Hematopoietic multipotent progenitor cell treated with erythropoietin and hydrocortisone succinate and interleukin-3 and kit ligand, for 6 days (in vitro differentiated cells): ENCODE results near the gene SEC16A.

Experiments used
- DNase-seq: peaks from one replicate; pipeline ENCODE4 v3.0.0-alpha.2; 2015

The SEC16A gene

DNA sequence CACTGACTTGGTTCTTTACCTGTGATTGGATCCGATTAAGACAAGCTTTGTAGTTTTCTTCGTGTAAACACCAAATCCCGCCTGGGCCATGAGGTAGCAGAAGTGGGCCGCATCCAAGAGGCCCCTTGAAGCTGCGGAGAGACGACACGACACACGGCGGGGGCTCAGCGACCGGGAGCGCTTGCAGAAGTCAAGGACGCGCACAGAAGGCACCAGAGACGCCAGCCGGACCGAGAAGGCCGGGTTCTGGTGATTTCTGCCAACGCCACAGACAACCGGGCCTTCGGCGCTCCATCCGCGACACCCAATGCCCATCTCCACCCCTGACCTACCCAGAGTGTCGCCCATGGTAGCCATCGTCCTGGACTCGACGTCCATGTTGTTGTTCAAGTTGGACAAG, 23.4 kb downstream of the SEC16A start:
- no peak for DNase-seq

DNA sequence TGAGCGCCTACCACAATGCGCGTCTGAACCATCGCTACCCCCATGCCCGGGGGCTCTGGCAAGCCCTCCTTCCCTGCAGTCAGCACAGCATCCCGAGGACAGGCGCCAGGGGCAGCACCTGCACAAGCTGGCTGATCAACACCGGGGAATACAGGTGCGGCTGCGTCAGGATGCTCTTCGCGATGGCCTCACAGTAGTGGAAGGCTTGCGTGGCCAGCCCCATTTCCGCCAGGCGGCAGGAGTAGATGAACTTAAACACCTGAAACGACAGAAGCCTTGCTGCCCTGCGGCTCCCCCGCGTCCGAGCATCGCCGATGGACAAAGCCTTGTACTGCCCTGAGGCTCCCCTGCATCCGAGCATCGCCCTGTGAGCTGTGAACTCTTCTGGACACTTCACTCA, 25.5 kb downstream of the SEC16A start:
- no peak for DNase-seq

DNA sequence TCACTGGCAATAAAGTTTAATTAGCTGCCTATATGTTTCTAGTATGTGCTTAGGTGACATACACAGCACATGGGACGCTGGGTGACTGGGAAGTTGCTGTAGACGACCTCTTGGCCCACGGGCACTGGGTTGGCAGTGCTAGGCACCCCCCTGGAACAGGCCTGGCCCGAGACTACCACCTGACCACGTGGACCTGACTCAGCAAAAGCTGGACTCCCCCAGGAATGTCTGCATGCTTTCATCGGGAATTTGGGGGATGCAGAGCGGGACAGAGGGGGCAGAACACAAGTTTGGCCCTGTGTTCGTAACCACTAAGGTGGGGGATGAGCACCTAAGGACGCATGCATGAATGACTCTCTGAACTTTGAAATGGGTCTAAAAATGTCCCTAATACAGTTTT, 26.6 kb downstream of the SEC16A start:
- no peak for DNase-seq

DNA sequence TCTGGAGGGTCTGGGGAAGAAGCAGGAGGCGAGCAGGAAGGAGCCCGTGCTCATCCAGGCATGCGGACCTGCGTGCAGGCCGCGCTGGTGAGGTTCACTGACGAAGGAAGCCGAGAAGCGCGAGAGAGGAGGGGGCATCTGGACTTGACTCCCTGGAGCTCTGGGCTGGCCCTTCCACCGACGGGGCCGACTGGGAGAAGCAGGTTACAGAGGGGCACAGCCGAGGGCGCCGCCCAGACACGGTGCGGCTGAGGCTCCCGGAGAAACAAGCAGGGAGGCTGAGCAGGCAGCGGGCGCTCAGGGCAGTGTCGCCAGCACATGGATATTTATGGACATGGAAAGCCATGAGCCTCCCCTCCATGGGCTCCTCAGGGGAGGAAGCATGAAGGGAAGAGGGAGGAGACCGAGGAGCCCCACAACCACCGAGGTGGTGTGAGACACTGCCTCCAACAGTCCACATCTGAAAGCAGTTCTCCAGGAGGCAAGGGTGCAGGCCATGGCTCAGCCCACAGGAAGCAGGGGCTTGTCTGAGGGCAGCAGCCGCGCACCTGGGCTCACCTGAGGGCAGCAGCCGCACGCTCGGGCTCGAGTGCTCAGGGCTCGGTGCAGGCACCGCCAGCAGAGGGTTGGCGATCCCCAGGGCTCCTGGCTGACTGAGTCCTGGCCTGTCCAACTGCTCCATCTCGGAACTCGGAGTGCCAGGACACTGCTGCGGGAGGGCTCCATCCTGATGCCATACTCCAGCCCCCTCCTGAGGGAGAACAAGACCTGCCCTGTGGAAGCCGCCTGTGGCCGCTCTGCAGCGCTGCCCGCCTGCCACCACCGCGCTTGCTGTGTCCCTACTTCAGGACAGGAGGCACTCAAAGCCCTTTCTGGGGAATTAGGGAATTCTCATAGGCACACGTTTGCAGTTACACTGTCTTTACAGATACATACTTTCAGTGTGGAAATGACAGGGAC, 27.5 kb downstream of the SEC16A start:
- DNase-seq, result no peak

DNA sequence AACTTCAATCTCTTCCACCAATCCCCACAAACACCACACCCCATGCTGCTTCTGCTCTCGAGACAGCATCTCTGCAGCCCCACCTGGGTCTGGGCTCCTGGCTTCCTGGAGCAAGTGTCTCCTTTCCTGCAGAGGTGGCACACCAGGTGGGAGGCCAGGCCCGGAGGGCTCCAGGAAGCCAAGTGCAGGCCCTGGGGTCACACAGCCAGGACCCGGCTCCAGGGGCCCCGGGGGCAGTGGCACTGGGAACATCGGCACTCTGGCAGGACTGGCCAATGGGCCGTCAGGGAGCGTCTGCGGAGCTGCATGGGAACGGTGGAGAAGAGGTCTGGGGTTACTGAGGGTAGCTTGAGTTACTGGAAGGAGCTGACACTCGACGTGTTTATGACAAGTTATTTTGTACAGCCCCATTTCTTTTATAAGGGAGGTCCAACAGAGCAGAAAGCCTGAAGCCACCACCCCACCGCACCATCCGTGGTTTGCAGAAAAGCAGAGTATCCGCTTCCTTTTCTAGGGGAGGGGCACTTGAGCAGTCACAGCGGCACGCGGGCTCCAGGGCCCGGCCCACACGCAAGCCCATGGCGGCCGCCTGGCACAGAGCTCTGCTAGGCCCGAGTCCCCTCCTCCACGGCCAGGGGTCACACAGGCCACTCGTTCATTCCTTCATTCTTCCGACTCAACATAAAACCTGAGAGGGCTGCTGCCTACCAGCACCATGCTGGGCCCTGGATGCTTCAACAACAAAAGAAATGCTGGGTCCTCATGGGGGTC, 28.6 kb downstream of the SEC16A start:
- DNase-seq, result no peak

DNA sequence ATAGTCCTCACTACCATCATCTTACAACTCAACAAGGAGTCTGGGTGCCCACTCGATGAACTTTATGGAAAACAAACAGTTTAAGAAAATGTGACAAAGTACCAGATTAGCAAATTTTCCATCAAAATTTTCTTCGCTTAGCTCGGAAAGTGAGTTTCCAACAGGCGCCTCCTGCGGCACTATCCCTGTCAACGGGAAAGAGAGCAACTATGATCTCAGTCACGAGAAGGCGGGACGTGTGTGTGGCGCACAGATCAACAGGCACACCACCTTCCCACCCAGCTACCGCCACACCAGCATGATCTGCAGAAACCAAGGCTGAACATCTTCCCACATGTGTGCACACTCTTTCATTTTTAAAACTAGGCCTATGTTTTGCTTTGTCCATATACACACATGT, 29.5 kb downstream of the SEC16A start:
- no peak for DNase-seq

DNA sequence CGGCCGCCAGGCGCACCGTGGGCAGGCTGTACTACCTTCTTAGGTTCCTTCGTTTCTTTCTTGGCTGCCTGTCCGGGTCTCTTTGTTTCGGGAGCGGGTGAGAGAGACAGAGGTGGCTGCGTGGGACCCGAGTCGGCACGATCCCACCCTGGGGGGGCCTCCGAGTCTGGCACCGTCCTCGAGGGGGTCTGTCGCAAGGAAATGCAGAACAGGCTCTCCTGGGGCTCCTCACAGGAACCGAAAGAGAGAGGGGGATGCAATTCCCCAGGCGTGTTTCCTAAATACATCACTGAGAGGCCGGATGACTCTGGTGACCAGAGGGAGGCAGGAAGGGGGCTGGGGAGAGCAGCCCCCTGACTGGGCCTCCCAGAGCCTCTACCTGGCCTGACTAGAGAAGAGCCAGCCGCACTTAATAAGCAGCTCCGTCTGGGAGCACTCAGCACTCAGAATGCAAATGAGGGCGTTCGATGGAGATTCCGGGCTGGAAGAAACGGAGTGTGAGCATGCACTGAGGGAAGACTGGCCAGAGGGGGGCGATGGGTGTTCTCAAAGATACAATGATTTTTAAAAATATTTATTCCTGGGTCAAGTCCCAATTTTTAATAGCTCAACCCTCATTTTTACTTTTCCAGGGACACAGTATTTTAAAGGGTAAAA, 31.5 kb downstream of the SEC16A start:
- no peak for DNase-seq

DNA sequence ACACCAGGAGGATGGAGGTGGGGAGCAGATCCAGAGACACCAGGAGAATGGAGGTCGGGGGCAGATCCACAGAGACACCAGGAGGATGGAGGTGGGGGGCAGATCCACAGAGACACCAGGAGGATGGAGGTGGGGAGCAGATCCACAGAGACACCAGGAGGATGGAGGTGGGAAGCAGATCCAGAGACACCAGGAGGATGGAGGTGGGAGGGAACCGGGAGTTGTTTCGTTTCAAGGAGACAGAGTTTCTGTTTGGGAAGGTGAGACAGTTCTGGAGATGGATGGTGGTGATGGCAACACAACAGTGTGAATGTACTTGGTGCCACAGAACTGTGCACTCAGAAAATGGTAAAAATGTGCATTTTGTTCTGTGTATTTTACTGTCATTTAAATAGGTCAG, 34.2 kb downstream of the SEC16A start:
- DNase-seq, result no peak

DNA sequence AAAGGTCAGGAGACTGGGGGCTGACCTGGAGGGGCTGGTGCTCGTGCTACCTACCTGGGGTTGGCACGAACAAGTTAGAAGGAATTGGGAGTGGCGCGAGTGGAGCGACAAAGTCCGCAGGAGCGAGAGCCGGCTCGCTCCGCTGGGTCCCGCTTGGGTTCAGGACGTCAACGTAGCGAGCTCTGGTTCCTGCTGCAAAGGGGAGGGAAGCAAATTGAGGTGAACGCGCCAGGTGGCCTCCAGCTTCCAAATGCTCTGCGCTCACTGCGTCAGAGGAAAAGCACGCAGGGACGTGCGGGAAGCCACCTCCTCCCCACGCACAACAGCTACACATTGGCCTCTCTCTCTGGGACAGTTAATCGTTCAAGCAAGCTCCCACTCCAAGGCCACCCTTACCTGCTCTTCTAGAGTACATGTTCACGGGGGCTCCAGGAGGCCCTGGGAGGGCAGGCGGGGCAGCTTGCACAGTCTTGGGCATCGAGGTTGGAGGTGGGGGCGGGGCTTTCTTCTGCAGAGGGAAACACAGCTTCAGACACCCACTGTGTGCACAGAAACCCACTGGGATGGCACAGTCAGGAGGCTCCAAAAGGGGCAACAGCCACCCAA, 35.6 kb downstream of the SEC16A start:
- no peak for DNase-seq

DNA sequence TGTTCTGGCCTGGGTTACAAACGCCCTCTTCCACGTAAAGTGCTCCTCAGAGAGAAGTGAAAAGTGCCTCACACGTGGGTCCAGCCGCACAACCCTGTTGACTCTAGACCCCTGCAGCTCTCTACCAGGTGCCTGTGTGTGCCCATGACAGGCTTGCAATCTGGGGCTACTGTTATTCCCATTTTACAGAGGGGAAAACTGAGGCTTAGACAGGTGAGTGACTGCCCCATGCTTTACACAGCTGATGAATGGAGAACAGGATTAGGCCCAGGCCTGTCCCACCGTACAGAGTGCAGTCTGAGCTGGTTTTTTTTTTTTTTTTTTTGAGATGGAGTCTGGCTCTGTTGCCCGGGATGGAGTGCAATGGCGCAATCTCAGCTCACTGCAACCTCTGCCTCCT, 37.0 kb downstream of the SEC16A start:
- no peak for DNase-seq

DNA sequence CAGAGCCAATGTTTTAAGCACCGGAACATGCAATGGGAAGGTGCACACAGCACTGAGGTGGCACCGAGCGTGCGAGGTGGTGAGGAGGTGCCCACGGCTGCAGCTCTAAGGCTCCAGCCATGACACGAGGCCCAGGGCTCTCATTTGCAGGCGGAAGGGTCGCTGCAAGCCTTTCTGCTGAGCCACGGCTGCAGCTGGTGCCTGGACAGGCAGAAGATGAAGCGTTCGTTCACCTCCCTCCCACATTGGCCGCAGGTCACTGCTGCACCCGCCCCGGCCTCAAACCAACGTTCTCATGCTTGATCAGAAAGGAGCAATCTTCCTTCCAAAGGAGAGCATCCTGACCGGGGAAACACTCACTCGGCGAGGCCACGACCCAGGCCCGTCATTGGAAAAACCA, 38.7 kb downstream of the SEC16A start:
- DNase-seq, result no peak

DNA sequence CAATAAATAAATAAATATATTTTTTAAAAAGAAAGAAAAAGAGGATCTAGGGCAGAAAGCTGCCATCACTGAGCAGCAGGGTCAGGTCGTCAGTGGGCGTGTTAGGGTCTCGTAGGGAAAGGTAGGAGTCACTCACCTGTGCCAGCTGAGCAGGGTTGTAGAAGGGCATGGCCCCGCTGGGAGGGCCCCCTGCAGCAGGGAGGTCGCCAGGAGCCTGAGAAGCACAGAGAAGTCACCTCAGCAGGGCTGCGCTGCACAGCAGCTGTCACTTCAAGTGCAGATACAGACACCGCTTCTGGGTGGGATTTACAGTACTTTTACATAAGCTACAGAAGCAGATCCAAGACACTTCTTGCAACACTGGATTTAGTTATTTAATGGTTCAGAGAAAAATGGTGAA, 39.2 kb downstream of the SEC16A start:
- no peak for DNase-seq

DNA sequence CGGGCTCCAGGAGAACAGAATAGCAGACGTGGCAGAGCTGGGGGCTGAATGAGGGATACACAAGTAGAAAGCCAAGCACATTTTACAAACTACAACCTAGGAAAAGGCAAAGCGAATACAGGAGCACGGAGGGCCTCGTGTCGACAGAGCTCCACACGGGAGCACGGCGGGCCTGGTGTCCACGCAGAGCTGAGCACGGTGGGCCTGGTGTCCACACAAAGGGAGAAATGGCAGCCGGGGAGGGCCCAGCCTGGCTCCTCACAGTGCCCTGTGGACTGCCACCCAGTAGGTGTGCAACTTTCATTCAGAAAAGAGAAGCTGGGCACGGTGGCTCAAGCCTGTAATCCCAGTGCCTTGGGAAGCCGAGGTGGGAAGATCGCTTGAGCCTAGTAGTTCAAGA, 39.8 kb downstream of the SEC16A start:
- DNase-seq, result no peak

DNA sequence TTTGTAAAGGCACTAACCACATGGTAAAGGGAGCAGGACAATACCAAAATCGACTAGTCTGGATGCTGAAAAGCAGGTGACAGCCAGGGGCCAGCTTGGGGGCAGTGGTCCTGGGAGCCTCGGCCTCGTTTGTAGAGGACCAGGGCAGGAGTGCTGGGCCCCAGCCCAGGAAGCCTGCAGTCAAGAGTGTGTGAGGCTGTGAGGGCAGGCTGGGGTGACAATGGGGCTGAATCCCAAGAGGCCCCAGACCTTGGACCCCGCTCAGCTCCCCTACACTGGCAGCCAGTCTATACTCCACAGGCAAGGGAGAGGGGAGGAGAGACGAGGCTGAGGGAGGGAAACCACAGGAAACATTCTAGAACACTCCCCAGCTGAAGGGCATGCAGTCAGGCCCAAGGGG, 40.6 kb downstream of the SEC16A start:
- DNase-seq, result no peak

DNA sequence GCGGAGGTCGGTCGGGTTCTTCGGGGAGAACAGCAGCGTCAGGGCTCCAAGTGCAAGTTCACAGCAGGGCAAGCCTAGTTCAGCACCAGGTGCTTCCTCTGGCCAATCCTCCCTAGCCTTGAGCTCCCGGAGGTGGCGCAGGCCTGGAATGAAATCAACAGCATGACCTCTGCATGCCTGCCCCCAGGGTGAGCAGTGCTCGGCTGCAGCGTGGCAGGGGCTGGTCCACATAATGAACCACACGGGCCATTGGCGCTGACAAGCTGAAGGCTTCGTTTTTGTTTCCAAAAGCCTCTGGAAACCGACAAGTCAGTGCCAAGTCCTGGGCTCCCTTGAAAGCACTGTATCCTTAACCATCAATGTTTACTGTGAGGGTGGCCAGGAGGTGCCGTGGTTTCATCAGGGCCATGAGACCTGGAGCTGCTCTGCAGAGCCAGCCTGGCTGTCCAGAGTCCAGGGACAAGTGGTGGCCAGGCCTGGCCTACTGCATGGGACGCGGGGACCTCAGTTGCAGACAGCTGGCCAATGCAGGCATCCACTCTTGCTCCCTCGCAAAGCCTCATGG, 41.1 kb downstream of the SEC16A start:
- no peak for DNase-seq

DNA sequence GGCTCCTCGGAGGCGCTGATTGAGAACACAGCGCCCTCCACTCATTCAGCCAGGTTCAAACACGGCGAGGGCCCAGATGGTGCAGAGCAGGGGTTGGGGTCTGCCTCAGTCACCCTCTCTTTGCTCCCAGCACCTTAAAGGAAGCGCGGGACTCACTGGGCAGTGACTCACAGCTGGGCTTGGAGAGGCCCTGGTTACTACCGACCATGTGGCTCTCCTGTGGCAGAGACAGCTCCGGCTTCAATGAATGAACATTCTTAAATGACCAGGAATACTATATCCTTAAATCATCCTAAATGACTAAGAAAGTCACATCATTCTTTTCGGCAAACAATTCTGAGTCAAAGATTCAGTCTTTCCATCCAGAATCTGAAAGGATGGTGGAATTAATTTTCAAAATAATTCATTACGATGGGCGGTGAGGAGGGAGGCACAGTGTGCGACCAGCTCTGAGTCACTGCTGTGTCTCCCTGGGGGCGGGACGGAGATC, 41.6 kb downstream of the SEC16A start:
- no peak for DNase-seq

DNA sequence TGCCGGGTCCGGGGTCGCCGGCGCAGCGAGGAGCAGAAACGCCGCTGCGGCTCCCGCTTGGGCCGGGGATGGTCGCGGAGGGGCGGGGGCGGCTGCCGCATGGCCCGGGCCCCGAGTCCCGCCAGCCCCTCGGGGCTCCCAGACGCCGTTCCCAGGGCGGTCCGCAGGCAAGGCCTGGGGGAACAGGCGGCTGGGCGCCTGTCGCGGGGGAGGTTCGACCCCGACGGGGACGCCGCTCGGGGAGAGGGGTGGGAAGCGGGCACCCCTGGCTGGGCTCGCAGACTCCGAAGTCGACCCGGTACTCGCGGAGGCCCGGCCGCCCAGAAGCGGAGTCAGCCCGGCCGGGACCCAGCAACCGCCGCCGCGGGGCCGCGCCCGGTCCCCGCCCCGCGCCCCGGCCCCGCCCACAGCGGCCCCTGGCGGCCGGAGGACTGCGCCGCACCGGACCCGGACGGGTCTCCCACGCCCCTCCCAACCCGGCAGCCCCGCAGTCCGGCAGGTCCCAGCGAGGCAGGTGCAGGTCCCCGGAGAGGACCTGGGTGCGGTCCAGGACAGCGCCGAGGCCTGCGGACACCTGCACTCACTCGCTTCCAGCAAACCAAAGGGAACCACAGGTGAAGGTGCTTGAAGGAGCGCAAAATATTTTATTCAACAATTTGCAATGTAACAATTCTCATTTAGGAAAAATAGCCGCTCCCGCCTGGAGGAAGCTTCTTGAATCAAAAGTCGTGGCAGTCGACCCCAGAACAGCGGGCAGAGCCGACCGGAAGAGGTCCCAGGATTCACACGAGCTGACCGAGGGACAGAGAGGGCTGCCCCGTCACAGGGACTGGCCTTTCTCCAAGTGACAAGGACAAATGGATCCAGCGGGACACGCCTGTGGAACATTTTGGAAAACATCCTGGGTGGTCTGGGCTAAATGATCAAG, 43.1 kb downstream of the SEC16A start, which contains the start of gene INPP5E:
INPP5E (minus strand) TSS at position 365 of the 928 bp plus-strand sequence. CDS start 426 bp downstream, outside the sequence.
- peak; percentile 74 for DNase-seq

DNA sequence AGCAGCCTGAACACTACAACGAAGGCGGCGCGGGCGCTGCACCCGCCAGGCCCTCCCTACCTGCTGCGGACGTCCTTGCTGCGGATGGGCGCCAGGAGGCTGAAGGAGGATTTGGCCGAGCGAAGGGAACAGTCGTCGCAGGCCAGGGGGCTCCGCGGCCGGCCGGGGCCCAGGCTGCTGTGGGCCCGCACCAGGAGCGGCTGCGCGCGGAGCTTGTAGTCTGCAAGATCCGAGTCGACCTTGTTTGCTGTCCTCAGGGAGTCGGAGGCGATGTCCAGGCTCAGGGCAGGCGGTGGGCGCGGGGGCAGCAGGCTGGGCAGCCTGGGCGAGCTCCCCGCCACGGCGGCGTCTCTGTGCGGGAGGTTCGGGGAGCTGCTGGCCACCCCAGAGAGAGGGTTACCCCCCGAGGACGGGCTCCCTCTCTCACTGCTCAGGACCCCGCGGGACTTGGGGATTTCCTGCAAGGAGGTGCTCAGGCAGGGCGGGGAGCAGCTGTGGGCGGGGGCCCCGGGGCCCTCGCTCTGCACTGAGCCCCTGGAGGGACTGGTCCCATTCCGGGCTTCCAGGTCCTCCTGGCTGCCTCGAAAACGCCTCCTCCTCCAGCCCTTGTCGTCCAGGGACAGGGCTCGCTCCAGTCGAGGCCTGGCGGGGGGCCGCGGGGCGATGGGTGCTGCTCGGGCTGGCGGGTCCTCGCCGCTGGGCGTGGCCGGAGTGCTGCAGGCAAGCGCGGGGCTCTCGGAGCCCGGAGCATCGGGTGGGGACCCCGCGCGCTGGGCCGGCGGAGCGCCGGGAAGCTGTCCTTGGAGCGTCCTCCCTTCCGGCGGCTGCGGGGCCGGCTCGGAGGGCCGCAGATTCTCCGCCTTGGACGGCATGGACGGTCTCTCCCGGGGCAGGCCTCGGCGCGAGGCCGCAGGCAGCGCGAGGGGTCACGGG, 44.0 kb downstream of the SEC16A start:
- DNase-seq, result peak; percentile 46

DNA sequence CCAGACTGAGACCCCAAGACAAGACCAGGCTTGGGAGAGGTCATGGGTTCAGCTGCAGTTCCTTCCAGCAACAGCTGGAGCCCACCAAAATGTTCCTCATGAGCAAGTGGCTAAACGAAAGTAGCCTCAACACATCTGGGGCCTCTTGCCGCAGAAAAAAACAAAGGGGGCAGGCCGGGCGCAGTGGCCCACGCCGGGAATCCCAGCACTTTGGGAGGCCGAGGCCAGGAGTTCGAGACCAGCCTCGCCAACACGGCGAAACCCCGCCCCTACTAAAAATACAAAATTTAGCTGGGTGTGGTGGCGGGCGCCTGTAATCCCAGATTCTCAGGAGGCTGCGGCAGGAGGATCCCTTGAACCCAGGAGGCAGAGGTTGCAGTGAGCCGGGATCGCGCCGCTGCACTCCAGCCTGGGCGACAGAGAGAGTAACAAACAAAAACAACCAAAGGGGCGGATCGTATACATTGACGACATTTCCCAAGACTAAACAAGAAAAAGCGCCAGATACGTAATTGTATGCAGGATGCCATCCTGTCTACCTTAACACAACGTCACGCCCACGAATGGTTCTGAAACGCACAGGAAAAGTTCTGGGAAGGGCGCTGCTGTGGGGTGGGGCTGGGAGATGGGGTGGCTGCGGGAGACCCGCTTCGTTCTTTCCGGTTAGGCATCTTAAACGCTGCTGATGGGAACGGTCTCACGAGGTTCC, 44.8 kb downstream of the SEC16A start:
- DNase-seq, result no peak
